GF-D8 (cell line): ENCODE measurements around the gene PTPN22.

Experiments used
- DNase-seq: peaks from one replicate; lab custom pipeline; 2025; lab: John Stamatoyannopoulos, UW

Gene PTPN22

DNA sequence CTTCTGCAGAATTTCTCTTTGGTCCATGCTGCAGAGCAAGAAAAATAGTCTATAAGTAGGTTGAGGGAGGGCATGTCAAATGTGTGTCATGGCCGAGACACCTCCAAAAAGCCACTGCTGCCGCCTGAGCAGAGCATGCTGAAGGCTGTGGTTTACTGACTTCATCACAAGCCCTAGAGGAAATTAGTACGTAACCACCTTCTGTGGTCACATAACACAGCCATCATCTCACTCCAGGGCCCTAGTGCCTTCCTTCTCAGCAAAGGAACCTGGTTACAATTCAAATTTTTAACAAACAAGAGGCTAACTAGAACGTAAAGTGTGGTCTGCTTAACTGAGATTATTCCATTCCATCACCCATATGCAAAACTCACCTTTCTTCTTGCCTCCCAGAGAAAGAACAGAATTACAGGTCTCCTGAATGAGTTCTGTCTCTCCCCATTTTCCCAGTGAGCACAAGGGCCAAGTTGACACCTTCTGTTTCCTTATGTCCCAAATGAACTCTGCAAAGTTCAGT is at the start of gene PTPN22:
Gene PTPN22 (minus strand): TSS at position 116 of the 517 bp plus-strand sequence.
- DNase-seq: peak; percentile 93

DNA sequence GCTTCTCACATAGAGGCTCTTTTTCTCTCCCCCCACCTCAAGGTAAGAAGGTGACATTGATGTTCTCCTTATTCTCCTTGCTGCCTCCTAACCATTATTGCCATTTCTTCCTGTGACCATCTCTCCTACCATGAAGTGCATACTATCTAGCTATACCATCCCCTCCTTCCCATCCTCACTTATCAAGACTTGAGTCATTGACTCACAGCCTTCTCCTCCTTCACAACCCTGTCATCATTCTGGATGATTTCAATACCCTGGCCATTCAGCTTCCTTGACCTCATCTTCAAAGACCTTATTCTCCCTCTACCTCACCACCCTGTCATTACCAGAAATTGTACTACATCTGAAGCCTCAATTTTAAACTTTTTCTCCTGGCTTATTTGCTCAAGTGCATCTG is 46.7 kb upstream of the PTPN22 start:
- DNase-seq: no peak

DNA sequence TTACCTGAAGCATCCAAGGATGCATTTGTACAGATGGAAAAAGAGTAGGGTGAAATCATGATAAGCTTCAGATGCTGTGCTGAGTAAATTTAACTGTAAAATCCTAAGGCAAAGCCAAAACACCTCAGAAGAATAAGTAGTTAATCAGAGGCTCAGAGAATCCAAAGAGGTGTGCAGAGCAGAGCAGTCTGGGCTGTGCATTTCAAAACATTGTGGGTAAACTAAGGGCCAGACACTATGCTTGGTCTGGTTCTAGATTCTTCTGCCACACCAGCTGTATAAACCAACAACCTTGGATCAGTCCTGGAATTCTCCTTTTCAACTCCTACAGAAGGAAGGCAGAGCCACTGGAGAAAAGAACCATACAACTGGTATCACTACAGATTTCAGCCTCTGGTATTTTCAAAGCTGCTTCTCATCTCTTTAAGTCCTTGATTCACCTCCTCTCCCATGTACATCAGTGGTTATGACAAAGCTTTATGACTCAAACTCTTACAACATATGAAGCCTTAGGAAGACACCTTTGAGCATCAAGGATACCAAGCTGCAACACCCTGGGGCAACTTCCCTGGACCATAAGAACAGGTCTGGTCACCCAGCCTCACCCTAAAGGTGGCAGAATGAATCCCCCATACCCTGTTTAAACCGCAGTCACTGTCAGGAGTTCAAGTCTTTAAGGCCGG is 46.0 kb upstream of the PTPN22 start:
- DNase-seq: no peak

DNA sequence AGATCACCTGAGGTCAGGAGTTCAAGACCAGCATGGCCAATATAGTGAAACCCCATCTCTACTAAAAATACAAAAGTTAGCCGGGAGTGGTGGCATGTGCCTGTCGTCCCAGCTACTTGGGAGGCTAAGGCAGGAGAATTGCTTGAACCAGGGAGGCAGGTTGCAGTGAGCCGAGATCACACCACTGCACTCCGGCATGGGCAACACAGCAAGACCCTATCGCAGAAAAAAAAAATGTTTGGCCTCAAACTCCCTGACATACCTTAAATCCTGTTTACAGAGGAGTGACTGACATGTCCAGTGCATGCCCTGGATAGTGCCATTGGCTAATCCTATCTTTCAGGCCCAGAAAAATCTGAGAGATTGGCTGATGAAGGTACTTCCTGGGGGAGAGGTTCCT is 45.5 kb upstream of the PTPN22 start:
- DNase-seq: no peak

DNA sequence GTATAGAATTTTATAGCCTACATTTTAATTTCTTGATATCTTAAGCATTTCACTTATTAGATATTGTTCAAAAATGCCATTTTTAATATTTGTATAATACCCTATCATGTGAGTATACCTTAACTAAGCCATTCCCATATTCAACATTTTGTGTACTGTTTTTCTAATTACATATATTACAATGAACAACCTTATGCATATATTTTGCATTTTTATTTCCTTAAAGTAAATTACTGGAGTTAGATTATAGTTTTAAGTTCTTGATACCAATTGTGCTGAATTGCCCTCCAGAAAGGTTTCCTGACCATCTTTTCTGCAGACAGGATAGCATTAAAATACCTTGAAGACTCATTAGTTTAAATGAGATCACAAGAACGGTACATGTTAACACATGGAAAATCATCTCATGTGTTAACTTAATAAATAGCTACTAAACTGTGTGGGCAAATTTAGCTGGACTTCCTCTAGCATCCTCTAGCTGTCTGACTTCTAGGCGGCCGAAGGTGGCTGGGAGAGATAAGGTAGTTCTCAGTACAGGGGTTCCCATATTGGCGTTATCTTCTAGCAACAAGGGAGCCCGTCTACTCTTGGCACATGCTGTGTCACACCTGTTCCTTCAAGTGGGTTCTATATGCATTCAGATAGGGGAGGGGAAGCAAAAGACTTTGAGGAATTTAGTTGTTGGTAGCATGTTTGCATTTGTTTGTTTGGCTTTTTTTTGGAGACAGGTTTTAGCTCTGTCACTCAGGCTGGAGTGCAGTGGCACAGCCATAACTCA is 42.6 kb upstream of the PTPN22 start:
- no peak for DNase-seq

DNA sequence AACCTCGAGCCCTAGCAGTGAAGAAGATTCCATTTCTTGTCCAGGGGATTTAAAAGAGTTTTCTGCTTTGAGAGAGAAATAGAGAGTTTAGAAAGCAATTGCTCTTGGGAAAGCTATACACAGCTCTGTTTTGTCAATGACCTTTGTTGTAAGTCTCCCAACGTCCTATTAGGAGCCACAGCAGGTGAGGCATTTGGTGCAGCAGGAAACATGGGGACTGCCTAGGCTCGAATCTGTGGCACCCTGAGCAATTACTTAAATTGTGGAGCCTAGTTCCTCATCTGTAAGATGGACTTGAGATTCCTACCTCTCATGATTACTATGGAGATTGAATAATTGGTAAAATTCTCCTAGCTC is 41.8 kb upstream of the PTPN22 start:
- no peak for DNase-seq

DNA sequence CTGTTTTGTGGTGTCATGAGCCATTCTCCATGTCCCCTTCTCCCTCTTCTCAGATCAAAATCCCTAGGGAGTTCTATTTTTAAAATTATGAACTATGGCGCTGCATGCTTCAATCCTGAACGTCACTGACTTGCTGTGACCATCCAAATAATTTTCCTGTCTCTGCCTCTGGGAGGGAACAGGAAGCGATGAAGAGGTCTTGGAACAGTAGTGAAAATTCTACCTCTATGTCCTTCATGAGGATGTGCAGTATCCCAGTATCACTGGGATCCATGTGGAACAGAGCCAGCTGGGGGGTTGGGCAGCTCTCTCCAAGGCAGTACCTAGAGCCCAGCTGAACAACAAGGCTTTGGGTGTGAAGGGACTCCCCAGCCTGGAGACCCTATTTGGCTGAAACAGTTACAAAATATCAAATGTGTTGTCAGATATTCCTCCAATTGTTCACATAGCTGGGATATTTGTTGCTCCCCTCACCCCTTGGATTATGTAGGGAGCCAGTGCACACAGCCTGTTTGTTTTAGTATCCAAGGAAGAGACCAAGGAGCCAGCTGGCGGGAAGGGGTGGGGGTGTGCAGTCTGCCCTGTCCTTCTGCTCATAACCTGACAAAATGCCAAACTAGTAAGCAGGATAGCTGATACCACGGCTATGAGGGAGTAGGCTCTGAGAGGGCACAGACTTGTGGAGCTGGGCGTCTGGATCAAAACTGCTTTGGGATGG is 41.2 kb upstream of the PTPN22 start:
- DNase-seq: no peak

DNA sequence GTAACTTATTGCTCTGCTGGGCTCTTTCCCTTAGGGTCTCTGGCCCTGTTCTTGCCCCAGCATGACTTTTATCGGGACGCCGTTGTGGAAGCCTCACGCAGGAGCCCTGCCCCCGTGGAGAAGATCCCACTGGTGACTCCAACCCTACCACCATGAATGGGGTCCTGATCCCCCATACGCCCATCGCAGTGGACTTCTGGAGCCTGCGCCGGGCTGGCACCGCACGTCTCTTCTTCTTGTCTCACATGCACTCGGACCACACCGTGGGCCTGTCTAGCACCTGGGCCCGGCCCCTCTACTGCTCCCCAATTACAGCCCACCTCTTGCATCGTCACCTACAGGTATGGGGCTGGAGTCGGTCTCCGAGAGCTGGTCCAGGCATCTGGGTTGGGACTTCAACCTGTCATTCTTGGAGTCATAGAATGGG is 33.9 kb upstream of the PTPN22 start:
- no peak for DNase-seq

DNA sequence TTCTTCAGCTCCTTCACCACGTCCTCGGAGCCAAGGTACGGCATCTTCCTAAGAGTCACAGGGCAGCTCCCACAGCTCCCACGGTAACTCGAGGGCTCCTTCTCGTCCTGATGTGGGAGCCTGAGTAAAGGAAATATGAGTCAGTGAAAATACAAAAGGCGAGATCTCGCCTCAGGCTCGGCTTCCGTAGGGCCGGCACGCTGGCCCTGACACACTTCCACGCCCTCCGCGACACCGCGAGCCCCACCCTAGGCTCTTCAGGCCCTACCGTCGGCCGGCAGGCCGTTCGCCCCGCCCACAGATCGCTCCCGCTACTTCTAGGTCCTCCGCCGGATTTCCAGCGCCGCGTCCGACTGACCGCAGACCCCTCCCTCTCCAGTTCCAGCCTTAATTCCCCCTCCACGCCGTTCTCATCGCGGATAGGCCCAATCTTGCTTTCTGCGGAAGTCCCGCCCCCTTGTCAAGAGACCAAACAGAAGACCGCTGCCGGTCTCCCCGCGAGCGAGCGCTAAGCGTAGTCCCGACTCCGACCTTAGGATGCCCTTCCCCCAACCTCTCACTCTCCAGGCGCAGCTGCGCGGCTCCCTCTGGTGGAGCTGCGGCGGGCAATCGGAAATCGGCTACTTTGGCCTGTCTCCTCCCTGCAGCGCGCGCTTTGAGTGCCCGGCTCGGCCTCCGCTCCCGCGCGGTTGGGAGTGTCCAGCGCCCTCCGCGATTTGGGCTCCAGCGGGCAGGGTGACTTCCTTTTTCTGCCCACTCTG is 33.3 kb upstream of the PTPN22 start, which contains the start of the genes AP4B1 and DCLRE1B:
Gene AP4B1 (minus strand): TSS at position 126 of the 761 bp plus-strand sequence. CDS start 82 bp downstream, at position 44.
Gene DCLRE1B (plus strand): TSS at position 653 of the 761 bp plus-strand sequence. CDS start 261 bp downstream, outside the sequence.
- DNase-seq: peak; percentile 99

DNA sequence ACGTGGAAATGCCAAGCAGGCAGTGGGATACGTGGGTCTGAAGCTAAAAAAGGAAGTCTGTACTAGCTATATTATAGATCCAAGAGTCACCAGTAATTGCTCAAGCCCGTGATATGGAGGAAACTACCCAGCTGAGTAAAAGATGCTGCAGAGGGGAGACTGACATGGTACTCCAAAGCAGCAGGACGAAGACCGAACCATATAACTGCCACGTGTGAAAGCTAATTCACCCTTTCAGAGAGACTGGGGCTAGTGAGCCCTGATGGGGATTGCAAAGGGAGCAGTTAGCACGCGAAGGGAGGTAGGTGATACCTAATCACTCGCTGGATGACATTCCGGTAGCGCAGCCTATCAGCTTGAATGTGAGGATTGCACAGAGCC is 32.8 kb upstream of the PTPN22 start:
- no peak for DNase-seq

DNA sequence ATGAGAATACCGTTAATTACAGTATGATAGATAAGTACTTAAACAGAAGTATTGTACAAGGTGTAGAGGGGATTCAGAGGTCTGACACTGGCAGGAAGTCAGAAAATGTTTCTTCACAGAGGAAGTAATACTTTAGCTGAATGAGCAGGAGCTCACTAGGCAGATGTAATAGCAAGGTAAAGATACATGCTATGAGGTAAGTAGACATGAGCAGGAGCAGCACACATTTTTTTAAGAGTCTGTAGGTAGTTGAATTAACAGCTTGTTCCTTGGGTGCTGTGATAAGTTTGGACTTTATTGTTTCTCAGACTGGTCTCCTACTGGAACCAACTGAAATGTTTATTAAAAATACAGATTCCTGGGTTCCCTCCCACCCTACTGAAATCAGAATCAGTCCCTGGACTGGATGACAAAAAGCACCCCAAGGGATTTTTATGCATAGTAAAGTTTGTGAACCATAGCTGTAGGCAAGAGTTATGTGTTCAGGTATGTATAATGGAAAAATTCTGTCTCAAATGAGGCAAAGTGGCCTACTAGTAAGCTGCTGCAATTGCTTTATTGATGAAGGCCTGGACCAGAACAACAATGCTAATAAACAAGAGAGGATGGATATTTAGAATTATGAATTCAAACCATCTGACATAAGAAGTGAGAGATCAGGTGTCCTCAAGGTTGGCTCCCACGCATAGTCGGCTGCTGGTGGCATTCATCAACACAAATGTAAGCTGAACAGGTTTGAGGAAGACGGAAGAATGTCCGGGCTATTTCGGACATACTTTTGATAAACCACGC is 32.2 kb upstream of the PTPN22 start:
- peak; percentile 50 for DNase-seq

DNA sequence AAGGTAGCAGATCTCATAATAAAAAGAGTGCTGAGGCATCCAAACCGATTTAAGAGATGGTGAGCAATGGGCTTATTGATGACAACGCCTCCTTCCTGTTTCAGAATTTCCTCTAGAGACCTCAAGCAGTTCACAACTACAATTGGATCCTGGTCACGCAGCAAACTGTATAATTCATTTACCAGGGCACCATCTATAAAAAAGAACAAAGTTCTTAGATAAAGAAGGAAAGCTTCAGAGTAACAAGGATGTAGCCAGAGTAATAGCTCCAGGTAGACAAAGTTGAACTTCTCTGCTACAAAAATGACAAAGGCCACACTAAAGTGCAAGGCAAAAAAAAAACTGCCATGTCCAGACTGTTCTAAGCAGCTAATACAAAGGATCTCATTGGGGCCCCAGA is 29.7 kb upstream of the PTPN22 start:
- no peak for DNase-seq

DNA sequence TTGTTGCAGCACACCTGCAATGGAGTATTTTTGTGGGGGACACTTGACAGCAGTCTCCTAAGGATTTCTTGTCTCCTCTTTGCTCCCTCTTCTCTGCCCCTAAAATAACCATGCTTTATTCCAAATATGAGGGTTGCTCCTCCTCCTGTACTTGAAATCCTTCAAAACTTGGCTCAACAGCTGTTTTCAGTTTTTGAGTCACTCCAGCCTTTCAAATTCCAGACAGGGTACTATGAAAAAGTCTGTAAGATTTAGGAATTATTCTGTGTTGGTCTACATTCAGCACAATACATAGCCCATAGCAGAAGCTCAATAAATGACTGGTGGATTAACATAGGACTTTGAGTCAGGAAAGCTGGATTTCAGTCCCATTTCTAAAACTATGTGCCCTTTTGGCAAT is 27.6 kb upstream of the PTPN22 start:
- DNase-seq: no peak

DNA sequence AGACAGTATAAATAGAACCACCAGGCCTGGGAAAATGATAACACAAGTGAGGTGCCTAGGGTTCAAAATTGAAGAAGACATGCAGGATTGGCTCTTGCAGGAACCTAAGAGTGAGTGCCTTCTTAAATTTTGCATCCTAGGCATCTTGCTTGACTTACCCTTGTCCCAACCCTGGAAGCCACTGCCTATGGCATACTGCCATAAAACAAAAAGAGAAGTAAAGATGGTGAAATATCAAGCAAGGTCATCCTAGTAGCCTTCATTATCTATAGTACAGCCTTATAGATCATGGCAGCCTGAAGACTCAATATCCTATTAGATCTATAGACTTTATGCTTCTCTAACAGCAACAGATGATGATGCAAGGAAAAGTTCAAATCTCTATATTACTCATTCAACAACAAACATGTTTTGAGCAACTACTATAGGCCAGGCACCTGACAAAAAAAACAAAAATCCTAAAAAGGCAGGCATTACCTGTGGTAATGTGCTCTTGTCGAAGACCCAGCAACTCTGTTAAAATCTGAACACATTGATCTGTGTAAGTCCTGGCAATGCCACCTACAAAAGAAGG is 26.8 kb upstream of the PTPN22 start:
- peak; percentile 41 for DNase-seq

DNA sequence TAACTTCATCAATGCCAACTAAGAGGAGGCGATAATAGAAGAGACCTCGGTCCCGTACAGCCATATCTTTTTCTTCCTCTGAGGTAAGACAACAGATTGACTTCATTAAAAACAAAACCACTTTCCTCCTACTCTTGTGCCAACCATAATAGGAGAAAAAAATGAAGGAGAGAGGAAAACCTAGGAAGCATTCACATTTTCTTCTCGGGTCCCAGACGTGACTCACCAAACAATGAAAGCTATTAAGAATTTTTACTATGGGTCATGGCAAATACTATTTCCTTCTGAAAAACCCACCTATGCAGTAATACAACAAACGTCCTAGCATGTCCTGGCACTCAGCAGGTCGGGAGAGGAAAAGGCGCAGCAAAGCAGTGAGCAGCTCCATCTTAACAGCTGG is 24.4 kb upstream of the PTPN22 start:
- no peak for DNase-seq

DNA sequence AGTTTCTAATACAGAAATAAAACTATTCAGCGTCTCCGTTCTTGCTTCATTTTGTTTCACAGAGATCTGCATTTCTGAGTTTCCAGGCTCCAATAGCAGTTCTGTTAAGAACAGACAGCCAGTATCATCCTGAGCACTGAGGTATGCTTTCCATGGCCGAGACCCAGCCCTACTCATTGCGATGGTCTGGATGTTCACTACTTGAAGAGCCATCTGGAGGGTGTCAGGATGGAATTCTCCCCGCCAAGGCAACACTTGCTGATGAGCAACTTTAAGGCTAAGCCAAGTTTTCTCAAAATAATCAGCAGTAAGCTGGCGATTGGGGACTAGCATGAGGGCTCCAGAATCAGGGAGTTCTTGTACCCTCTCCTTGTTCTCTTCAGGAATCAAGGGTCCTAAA is 23.6 kb upstream of the PTPN22 start:
- no peak for DNase-seq

DNA sequence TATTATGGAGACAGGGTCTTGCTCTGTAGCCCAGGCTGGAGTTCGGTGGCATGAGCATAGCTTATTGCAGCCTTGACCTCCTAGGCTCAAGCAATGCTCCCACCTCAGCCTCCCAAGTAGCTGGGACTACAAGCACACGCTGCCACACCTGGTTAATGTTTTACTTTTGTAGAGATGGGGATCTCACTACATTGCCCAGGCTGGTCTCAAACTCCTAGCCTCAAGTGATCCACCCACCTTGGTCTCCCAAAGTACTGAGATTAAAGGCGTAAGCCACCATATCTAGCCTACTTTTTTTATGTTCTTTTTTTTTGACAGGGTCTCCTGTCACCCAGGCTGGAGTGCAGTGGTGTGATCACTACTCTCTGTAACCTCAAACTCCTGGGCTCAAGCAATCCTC is 21.8 kb upstream of the PTPN22 start:
- DNase-seq: no peak

DNA sequence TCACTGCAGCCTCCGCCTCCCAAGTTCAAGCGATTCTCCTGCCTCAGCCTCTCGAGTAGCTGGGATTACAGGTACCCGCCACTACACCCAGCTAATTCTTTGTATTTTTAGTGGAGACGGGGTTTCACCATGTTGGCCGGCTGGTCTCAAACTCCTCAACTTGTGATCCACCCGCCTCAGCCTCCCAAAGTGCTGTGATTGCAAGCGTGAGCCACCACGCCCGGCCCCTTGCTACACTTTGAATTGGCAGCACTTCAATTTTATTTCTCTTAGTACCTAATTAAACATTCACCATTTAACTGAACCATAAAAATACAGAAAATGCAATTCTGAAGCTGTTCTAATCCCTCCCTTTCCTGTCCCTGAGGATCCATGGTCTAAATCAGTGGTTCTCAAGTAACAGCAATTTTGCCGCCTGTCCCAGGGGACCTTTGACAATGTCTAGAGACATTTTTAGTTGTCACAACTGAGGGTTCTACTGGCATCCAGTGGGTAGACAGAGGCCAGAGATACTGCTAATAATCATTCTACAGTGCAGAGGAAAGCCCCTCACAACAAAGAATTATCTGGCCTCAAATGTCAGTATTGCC is 20.2 kb upstream of the PTPN22 start:
- no peak for DNase-seq

DNA sequence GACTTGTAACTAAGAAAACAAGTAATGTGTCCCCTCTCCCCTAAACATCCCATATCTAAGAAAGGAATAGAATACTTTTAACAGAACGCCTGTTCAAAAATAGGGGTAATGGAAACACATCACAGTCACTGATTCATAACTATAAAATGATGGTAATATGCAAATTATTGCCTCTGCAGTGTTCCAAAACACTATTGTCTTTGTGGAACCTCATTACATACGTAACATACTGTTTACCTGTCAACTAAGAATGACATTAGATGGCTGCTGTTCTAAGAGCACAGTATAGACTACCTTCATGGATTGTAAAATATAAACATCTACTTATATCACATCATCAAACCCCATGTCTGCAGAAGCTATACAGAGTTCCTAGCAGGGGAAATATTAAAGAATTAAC is 19.3 kb upstream of the PTPN22 start:
- no peak for DNase-seq
